ENCODE results near the gene DIRAS2.

Gene DIRAS2

DNA sequence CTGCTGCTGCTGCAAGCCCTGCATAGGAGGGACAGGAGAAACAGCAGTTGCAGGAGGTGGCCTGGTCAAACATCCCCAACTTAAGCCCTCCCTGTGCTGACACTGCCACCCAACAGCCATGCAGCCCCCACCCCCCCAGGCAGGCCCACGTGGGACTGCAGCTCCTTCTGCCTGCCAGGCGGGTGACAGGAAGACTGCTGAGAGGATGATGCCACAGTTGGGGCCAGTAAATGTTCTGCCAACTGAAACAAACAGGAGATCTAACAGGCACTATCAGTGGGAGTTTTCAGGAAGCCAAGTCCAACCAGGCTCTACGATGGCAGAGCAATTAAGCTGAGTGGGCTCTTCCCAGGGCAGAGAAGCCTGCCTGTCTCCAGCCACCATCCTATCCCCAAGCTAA, 31.1 kb downstream of the DIRAS2 start:
- no peak for DNase-seq

DNA sequence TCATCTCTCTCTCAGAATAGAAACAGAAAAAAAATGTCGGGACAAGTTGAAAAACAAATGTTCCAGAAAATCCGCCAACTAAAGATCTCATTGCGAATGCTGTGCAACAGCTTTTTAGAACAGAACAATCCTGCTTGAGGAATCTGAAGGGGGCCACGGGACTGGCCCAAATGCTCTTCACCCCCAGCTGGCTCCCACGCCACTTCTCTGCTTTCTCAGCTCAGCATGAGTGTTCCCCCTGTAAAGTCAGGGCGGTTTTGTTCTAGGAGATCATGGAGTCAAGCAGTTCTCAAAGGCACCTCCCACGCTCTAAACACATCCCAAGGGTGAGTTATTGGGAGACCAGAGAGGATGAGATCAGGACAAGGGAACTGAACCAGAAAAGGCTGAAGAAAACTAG, 31.5 kb downstream of the DIRAS2 start:
- DNase-seq: no peak

DNA sequence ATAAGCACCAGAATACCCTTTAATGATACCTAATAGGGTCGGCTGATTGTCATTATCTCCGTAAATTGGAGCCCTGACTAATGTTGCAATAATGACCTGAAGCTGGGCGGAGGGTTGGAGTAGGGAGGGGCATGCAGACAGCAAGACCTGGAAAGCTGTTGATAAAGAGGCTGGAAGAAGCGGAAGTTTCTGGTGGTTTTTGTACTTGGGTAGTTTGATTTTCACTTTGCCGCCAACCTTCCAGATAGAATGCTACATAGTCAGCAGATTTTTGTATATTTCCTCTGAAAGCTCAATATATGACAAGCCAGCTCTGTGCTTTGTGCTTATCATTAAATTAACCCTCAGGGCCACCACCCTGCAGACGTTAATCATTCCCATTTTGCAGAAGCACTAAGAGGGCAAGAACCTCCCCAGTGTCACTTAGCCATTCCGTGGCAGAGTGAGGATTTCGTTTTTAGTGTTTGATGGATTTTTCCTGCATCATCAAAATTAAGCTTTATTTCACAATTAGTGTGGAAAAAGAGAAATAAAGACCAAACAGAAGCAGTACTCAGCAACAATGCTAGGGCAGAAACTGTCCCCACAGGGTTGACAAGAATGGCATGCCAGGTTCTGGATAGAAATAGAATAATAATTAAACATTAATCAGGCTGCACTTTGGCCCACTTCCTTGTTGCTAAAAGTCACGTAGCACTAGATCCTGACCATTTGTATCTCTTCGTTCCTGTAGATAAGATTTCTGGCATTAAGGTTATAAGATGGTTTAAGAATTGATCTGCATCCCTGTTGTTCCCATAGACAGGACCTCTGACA, 34.7 kb downstream of the DIRAS2 start:
- no peak for DNase-seq

DNA sequence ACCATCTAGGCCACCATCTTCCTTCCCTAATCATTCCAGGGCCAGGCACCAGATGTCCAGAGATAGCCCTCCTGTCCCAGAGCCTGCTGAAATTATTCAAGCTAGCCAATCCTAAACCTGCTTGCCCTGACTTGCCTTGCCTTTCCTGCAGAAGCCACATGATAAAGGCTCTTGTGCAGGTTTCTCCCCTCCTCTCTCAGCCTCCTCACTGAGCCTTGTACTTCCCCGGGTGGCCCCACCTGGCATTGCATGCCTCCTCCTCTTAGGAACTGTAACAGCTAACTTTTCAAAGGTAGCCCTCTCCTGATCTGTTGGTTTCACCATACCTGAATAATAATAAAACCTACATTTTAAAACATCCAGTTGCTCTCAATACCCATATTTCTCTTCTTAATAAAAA, 42.6 kb downstream of the DIRAS2 start:
- no peak for DNase-seq

DNA sequence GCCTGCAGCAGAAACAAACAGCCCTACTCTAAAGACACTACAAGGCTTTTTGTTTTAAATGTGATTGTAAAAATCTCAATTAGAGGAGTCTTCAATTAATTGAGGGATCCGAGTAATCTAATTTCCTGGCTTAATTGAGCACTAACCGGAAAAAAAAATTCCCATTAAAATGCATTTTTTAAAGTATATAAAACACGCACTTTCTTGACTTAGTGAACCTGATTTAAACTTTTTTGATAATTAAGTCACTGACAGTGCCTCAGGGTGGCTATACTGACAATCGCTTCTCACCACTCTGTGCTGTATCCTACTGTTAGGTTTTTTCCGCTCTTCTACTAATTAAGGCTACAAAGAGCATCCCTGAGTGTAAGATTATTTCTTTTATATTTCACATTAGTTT, 44.4 kb downstream of the DIRAS2 start:
- no peak for DNase-seq

DNA sequence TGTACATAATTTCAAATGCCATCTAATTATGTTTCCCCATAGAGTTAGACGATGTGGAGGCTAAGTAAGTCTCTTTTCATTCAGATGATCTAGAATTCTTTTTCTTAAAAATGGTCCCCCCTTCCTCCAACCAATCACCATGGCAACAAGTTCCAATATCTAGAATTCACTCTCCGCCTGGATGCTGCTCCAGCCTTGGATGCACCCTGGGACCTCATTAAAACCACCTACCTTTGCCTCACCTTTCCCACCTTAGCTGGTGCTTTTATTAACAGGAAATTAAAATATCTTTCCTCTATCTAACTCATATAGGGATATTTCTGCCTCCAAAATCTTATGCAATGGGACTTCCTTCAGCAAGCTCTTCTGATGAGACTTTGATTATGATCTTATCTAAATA, 49.0 kb downstream of the DIRAS2 start:
- DNase-seq: no peak

DNA sequence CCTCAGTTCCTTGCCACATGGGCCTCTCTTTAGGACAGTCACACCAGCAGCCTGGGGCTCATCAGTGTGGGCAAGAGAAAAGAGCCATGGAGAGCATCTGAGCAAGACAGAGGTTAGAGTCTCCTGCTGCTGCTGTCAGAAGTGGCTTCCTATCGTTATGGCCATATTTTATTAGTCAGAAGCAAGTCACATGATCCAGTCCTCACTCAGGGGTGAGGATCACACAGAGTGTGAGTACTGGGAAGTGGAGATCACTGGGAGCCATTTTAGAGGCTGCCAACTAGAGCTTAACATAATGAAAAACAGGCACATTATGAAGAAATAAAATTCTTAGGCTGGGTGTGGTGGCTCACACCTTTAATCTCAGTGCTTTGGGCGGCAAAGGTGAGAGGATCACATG, 62.0 kb downstream of the DIRAS2 start:
- DNase-seq: no peak

DNA sequence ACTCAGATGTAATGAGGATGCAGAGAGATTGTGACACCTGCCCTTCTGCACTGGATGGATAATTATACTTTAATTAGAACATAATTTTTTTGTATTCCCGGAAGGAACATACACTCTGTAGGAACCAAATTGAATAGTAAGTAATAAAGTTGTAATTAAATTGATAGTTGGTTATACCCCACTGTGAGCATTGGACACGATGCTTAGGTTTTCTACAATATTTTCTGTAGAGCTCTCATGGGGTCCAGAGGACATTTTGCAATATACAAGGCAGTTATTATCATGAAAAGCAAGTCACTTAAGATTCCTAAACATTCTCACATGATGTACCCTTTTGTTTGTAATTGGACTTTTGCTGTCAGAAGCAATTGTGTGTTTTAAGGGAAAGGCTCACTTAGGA, 63.4 kb downstream of the DIRAS2 start:
- no peak for DNase-seq

DNA sequence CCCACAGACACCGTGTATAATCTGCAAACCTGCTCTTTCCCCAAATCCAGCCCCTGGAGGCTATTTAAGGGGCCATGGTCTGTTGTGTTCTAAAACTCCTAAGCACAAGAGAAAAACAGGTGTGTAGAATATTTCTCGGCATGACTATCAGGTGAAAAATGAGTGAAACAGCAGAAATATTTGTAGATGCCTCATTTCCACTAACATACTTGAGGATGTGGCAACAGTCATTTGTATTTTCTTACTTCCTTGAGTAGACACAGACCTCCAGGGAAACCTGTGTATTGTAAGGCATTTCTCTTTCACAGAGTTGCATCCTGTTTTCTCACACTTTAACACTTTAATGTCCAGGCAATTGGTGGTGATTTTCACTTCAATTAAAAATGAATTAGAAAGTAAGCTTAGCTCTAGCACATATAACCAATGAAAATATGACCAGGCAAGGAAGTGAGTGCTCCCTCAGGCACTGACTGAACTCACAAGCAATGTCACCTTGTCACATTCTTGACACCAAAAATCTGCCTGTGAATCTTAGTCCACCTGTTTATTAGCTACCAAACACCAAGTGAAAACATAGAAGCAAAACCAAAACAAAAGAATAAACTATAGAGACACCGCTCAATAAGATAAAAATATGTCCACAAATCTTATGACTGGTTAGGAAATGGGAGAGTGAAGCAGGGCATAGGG, 64.4 kb downstream of the DIRAS2 start:
- no peak for DNase-seq

DNA sequence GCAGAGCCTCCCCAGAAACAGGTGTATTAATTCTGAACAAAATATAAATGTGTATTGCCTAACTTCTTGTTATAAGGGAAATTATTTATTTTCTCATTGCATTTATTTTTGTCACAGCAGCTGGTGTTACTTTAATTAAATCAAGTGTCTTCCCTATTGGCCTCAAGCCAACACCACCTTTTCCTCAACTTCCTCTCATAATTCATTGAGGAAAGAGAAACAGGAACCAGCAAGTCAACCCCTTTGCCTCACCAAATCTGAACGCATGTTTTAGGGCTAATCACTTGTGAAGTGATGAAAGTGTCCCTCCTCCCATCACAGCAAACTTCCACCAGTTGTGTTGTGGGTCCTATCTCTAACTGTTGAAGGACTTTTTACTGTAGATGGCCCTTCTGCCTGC, 73.1 kb downstream of the DIRAS2 start:
- no peak for DNase-seq

DNA sequence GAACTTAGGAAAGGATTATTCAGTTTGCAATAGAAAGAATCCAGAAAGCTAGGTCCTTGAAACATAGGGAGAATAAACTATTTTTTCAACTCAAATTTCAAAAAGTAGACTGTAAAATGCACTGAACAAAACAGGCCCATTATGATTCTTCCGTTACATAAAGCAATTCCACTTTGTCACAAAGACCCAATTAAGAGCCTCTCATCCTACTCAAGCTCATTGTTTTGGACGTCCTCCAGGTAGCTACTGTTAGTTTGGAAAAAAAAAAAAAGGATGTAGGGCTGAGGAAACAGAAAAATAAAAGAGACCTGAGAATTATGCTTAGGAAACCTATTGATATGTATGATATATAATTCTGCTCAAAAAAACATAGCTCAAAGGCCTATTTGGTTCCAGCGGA, 74.0 kb downstream of the DIRAS2 start:
- DNase-seq: no peak

DNA sequence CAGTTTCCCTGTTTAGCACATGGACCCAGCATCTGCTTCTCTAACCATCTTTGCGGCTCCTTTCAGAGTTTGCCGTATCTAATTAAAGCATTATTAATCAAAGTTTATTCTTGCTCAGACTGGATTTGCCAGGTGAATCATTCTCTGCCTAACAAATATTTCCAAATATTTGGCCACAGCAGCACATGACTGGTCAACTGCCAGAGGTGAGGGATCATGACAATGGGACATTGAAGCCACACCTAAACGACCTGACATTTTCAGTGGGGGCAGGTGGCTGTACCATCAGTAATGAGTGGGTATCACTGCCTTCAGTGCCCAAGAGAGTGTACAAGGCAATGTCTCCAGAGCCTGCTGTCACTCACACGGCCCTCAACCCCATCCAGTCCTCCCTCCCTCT, 80.4 kb downstream of the DIRAS2 start:
- DNase-seq: no peak
